GM12878 (cell line): Measurements from ENCODE around the gene SYNGR2. TPM values are rescaled to one million over a fixed set of nuclear protein-coding genes. Genes with fewer than 3 reads are reported as not detected.

Experiments used
- ATAC-seq: fragments of 200-7000 bp; cut with Tn5 transposase; 3 replicates; pipeline ENCODE4 v1.9.1; 2020; ENCODE audit warnings: mild to moderate bottlenecking, moderate library complexity
- BruUV-seq: library from RNA; stranded (reverse); fragments of 400-500 nt; replicated peaks from 2 replicates; lab custom pipeline; 2021; lab: Mats Ljungman, UMichigan
- CTCF ChIA-PET: fragments of 300-600 bp; sonication (Branson Sonifier 250); formaldehyde crosslinking; extraction: SDS; loops from one replicate; lab custom pipeline; 2021; ENCODE audit warnings: inconsistent platforms; lab: Yijun Ruan, JAX
- POLR2A ChIA-PET: fragments of 350-600 bp; formaldehyde crosslinking; extraction: SDS; loops from one replicate; lab custom pipeline; 2021; ENCODE audit warnings: inconsistent platforms; lab: Charles Lee
- RAD21 ChIA-PET: fragments of 300-600 bp; sonication (Branson Sonifier 250); formaldehyde crosslinking; loops from one replicate; lab custom pipeline; 2023; ENCODE audit warnings: antibody characterized with exemption; ENCODE audit not compliant: unreplicated experiment; lab: Charles Lee
- SMC1A ChIA-PET: fragments of 300-600 bp; sonication (Branson Sonifier 250); formaldehyde crosslinking; loops from one replicate; lab custom pipeline; 2023; ENCODE audit not compliant: unreplicated experiment, uncharacterized antibody; lab: Charles Lee
- DNase-seq: peaks from one replicate; pipeline ENCODE4 v3.0.0-alpha.2; 2011; ENCODE audit warnings: low read depth, low spot score
- FAIRE-seq: peaks from 3 replicates; lab custom pipeline; 2011; peaks lifted over from hg19 to GRCh38; lab: Jason Lieb, UNC
- H2AFZ ChIP-seq: 2 replicates; pipeline ENCODE4 v1.6.0; 2011; ENCODE audit warnings: low read depth, low read length, control low read depth; ENCODE audit not compliant: control insufficient read depth
- H3K27ac ChIP-seq: 2 replicates; pipeline ENCODE4 v1.5.1; 2011; ENCODE audit warnings: control low read depth; ENCODE audit not compliant: control insufficient read depth, insufficient read depth
- H3K27me3 ChIP-seq, 2 experiments: replicated peaks in 1 of 2; 2 replicates each; pipeline versions ENCODE4 v1.6.0 to v1.6.1; 2011; ENCODE audit warnings: low read length in 1 of 2; ENCODE audit not compliant: control insufficient read depth in 2 of 2, insufficient read depth in 2 of 2
- H3K36me3 ChIP-seq, 2 experiments: 2 replicates each; pipeline ENCODE4 v1.5.1; 2011; ENCODE audit warnings: low read length in 1 of 2; ENCODE audit not compliant: control insufficient read depth in 2 of 2, insufficient read depth in 2 of 2
- H3K4me1 ChIP-seq: 2 replicates; pipeline ENCODE4 v1.6.1; 2011; ENCODE audit warnings: mild to moderate bottlenecking, low read length, moderate library complexity, mixed read lengths; ENCODE audit not compliant: control insufficient read depth, insufficient read depth
- H3K4me2 ChIP-seq: 2 replicates; pipeline ENCODE4 v1.6.0; 2011; ENCODE audit warnings: control low read depth; ENCODE audit not compliant: control insufficient read depth, insufficient read depth
- H3K4me3 ChIP-seq: fragments of 200-600 bp; sonication (generic); 2 replicates; pipeline ENCODE4 v1.5.1; 2016
- H3K79me2 ChIP-seq: 2 replicates; pipeline ENCODE4 v1.6.0; 2011; ENCODE audit warnings: low read length; ENCODE audit not compliant: control insufficient read depth, insufficient read depth
- H3K9ac ChIP-seq: 2 replicates; pipeline ENCODE4 v1.8.0; 2011; ENCODE audit warnings: low read length, control low read depth, mixed read lengths; ENCODE audit not compliant: control insufficient read depth, insufficient read depth
- H3K9me3 ChIP-seq: replicated peaks from 3 replicates; pipeline ENCODE4 v1.5.1; 2011; ENCODE audit warnings: mild to moderate bottlenecking, low read length; ENCODE audit not compliant: control insufficient read depth, insufficient read depth
- H4K20me1 ChIP-seq: 2 replicates; pipeline ENCODE4 v1.6.0; 2011; ENCODE audit not compliant: control insufficient read depth, insufficient read depth
- HCFC1 ChIP-seq: fragments of 150-350 bp; IDR thresholded peaks from 2 replicates; pipeline ENCODE4 v1.6.1; 2014; ENCODE audit warnings: low read length
- HDAC2 ChIP-seq: fragments of 200-600 bp; sonication (generic); IDR thresholded peaks from 2 replicates; pipeline ENCODE4 v1.6.1; 2017
- IKZF2 ChIP-seq, 2 experiments: fragments of 450-650 bp; IDR thresholded peaks; 2 replicates each; pipeline ENCODE4 v1.6.1; 2017; ENCODE audit warnings: mild to moderate bottlenecking in 2 of 2, moderate library complexity in 2 of 2
- JUNB ChIP-seq: IDR thresholded peaks from 2 replicates; pipeline ENCODE4 v1.6.1; 2016; ENCODE audit warnings: antibody characterized with exemption, mild to moderate bottlenecking
- KLF5 ChIP-seq: fragments of 450-650 bp; IDR thresholded peaks from 2 replicates; pipeline ENCODE4 v1.6.1; 2014; ENCODE audit warnings: mild to moderate bottlenecking; ENCODE audit not compliant: partially characterized antibody
- NFIC ChIP-seq: IDR thresholded peaks from 2 replicates; pipeline ENCODE4 v1.6.1; 2012; ENCODE audit warnings: low read depth, mild to moderate bottlenecking, inconsistent platforms, low read length, moderate library complexity
- NFYB ChIP-seq: IDR thresholded peaks from 2 replicates; pipeline ENCODE4 v1.6.1; 2011; ENCODE audit warnings: low read depth, mild to moderate bottlenecking, low read length, improper control_type of control experiment, moderate library complexity; ENCODE audit not compliant: insufficient read depth
- NRF1 ChIP-seq: conservative IDR thresholded peaks from 2 replicates; pipeline ENCODE4 v1.6.1; 2011; ENCODE audit warnings: mild to moderate bottlenecking, low read depth, low read length, improper control_type of control experiment
- PML ChIP-seq: IDR thresholded peaks from 2 replicates; pipeline ENCODE4 v1.6.1; 2012; ENCODE audit warnings: low read length, inconsistent platforms
- RB1 ChIP-seq: fragments of 450-650 bp; formaldehyde crosslinking; IDR thresholded peaks from 2 replicates; pipeline ENCODE4 v1.6.1; 2017; ENCODE audit warnings: mild to moderate bottlenecking, borderline replicate concordance
- SP1 ChIP-seq: IDR thresholded peaks from one replicate; pipeline ENCODE4 v1.6.1; 2011; ENCODE audit warnings: low read depth, low read length
- SREBF2 ChIP-seq: IDR thresholded peaks from 2 replicates; pipeline ENCODE4 v1.6.1; 2012; ENCODE audit warnings: mild to moderate bottlenecking, low read length
- TAF1 ChIP-seq: IDR thresholded peaks from 2 replicates; pipeline ENCODE4 v1.6.1; 2011; ENCODE audit warnings: mild to moderate bottlenecking, low read depth, low read length, borderline replicate concordance
- ZNF274 ChIP-seq: IDR thresholded peaks from one replicate; pipeline ENCODE4 v1.8.0; 2011; ENCODE audit not compliant: insufficient read length, insufficient read depth
- ZNF622 ChIP-seq: fragments of 450-650 bp; IDR thresholded peaks from 2 replicates; pipeline ENCODE4 v1.6.1; 2017; ENCODE audit warnings: mild to moderate bottlenecking, inconsistent platforms
- WGBS: methylation state at CpG from one replicate; pipeline ENCODE4 v1.1.6; 2016; ENCODE audit warnings: low lambda C conversion rate; ENCODE audit not compliant: insufficient replicate concordance, insufficient coverage; ENCODE audit errors: missing lambda C conversion rate; 5-methylcytosine and 5-hydroxymethylcytosine counted together
- in situ Hi-C: fragments of 300-500 bp; cut with MboI; formaldehyde crosslinking; loops from 9 replicates; pipeline ENCODE4 v1.14.3; 2018; ENCODE audit warnings: mixed read lengths
- intact Hi-C: fragments of 100-400 bp; cut with micrococcal nuclease; formaldehyde crosslinking; loops from one replicate; pipeline ENCODE4 v1.14.2; 2022; ENCODE audit not compliant: unreplicated experiment
- polyA plus RNA-seq, 11 experiments: library from polyadenylated mRNA; depleted of rRNA in 4 of 11; unstranded in 6 of 11; stranded (reverse) in 5 of 11; fragments of >200 nt; fragmentation: Nextera tagmentation in 4 of 11; fragmentation: Illumina TruSeq in 1 of 11; extraction: Ambion mirVana in 4 of 11; extraction: Trizol in 1 of 11; gene quantifications; 1 replicate in 1 of 11; 2 replicates in 10 of 11; pipeline versions ENCODE4 v1.2.1 to v1.2.3, GENCODE V29; 2011 to 2016; ENCODE audit warnings: inconsistent platforms in 2 of 11, missing spikeins in 2 of 11, low read depth in 1 of 11
- total RNA-seq, 4 experiments: library from RNA; depleted of rRNA in 3 of 4; stranded (reverse); fragments of >200 nt in 3 of 4; fragmentation: Illumina TruSeq in 1 of 4; extraction: Trizol in 1 of 4; gene quantifications; 2 replicates each; pipeline versions ENCODE4 v1.2.1 to v1.2.3, GENCODE V29; 2013 to 2021
- TF ChIP-seq, protein P1 (sequence below): fragments of 450-650 bp; IDR thresholded peaks from 2 replicates; pipeline ENCODE4 v1.6.1; 2017; ENCODE audit warnings: mild to moderate bottlenecking
- TF ChIP-seq, protein P2 (sequence below): fragments of 450-650 bp; IDR thresholded peaks from 2 replicates; pipeline ENCODE4 v1.6.1; 2017; ENCODE audit warnings: mild to moderate bottlenecking, moderate library complexity
- TF ChIP-seq, protein P3 (sequence below): IDR thresholded peaks from 2 replicates; pipeline ENCODE4 v1.6.1; 2012; ENCODE audit warnings: low read depth, low read length, improper control_type of control experiment
- TF ChIP-seq, protein P4 (sequence below): IDR thresholded peaks from 2 replicates; pipeline ENCODE4 v1.6.1; 2012; ENCODE audit warnings: low read depth, low read length, improper control_type of control experiment

SYNGR2 gene
- total and polyA plus RNA-seq, 10 of the 15 experiments (the other 5 are each of a cell fraction or from before 2014, with no cell fraction given) = 4.4 to 529 (median 261) TPM

DNA sequence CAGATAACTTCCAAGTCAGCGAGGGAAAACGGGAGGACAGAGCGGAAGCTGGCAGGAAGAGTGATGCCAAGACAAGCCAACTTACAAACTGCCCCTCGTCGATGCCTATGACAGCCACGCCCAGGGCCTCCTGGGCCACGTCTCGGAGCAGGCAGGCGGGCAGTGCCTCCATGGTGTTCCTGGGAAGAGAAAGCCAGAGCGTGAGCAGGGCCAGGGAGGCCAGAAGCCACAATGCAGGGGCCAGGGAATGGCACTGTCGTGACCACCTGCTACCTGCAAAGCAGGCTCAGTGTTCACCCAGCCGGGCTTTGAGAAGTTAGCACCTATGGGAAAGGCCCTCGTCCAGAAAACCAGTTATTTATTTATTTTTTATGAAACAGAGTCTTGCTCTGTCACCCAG is 14.1 kb downstream of the SYNGR2 start:
- DNase-seq = no peak
- RAD21 ChIA-PET = interaction anchor here (0.6 to 1.3 kb wide), 2 partner anchors 9 to 69 kb away, joined by 3 read pairs; no protein-coding TSS in a partner anchor
- POLR2A ChIA-PET = interaction anchor here (0.7 kb wide), 1 partner anchor 163 kb away, joined by 3 read pairs; no protein-coding TSS in a partner anchor
- FAIRE-seq = no peak
- peaks cover 10 to 11% of the 10 kb centered on the region in 2 experiments; a peak in 3 of 4 replicates for H3K36me3 ChIP-seq
- BruUV-seq = no TSS peak
- in situ Hi-C loops = no loop called here
- H3K4me2 ChIP-seq = no peak overlapping the region
- H4K20me1 ChIP-seq = no peaks in the 10 kb centered on the region
- ATAC-seq = no peak
- WGBS = 96% methylated on average over 13 of the region's 13 CpGs
- H3K79me2 ChIP-seq = peaks cover 20% of the 10 kb centered on the region
- SMC1A ChIA-PET = interaction anchor here (0.7 to 1.9 kb wide), 5 partner anchors 10 to 69 kb away, joined by 3 to 5 read pairs (median 4); no protein-coding TSS in a partner anchor
- H3K4me1 ChIP-seq = peaks cover 15% of the 10 kb centered on the region; the same call in 1 of the 2 replicates
- H2AFZ ChIP-seq = no peak overlapping the region
- CTCF ChIA-PET = interaction anchor here (0.8 to 1.6 kb wide), 6 partner anchors 8 to 98 kb away, joined by 3 to 8 read pairs (median 3); no protein-coding TSS in a partner anchor
- no peaks in the 10 kb centered on the region for H3K9me3 ChIP-seq
- no peak overlapping the region for H3K27ac ChIP-seq
- intact Hi-C loops = no loop called here
- TF ChIP-seq KLF5 (no peak), NRF1 (no peak), SP1 (no peak), NFYB (no peak), SREBF2 (no peak), NFIC (no peak), PML (no peak), ZNF274 (no peak), ZNF622 (no peak), JUNB (no peak), HDAC2 (no peak), RB1 (no peak), HCFC1 (no peak), TAF1 (no peak), IKZF2 (IDR thresholded peaks at IDR 0.05) (no peak)
- TF ChIP-seq, protein P1, sequence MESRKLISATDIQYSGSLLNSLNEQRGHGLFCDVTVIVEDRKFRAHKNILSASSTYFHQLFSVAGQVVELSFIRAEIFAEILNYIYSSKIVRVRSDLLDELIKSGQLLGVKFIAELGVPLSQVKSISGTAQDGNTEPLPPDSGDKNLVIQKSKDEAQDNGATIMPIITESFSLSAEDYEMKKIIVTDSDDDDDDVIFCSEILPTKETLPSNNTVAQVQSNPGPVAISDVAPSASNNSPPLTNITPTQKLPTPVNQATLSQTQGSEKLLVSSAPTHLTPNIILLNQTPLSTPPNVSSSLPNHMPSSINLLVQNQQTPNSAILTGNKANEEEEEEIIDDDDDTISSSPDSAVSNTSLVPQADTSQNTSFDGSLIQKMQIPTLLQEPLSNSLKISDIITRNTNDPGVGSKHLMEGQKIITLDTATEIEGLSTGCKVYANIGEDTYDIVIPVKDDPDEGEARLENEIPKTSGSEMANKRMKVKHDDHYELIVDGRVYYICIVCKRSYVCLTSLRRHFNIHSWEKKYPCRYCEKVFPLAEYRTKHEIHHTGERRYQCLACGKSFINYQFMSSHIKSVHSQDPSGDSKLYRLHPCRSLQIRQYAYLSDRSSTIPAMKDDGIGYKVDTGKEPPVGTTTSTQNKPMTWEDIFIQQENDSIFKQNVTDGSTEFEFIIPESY = no peak
- TF ChIP-seq, protein P2, sequence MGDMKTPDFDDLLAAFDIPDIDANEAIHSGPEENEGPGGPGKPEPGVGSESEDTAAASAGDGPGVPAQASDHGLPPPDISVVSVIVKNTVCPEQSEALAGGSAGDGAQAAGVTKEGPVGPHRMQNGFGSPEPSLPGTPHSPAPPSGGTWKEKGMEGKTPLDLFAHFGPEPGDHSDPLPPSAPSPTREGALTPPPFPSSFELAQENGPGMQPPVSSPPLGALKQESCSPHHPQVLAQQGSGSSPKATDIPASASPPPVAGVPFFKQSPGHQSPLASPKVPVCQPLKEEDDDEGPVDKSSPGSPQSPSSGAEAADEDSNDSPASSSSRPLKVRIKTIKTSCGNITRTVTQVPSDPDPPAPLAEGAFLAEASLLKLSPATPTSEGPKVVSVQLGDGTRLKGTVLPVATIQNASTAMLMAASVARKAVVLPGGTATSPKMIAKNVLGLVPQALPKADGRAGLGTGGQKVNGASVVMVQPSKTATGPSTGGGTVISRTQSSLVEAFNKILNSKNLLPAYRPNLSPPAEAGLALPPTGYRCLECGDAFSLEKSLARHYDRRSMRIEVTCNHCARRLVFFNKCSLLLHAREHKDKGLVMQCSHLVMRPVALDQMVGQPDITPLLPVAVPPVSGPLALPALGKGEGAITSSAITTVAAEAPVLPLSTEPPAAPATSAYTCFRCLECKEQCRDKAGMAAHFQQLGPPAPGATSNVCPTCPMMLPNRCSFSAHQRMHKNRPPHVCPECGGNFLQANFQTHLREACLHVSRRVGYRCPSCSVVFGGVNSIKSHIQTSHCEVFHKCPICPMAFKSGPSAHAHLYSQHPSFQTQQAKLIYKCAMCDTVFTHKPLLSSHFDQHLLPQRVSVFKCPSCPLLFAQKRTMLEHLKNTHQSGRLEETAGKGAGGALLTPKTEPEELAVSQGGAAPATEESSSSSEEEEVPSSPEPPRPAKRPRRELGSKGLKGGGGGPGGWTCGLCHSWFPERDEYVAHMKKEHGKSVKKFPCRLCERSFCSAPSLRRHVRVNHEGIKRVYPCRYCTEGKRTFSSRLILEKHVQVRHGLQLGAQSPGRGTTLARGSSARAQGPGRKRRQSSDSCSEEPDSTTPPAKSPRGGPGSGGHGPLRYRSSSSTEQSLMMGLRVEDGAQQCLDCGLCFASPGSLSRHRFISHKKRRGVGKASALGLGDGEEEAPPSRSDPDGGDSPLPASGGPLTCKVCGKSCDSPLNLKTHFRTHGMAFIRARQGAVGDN = no peak
- TF ChIP-seq, protein P3, sequence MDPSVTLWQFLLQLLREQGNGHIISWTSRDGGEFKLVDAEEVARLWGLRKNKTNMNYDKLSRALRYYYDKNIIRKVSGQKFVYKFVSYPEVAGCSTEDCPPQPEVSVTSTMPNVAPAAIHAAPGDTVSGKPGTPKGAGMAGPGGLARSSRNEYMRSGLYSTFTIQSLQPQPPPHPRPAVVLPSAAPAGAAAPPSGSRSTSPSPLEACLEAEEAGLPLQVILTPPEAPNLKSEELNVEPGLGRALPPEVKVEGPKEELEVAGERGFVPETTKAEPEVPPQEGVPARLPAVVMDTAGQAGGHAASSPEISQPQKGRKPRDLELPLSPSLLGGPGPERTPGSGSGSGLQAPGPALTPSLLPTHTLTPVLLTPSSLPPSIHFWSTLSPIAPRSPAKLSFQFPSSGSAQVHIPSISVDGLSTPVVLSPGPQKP = no peak
- TF ChIP-seq, protein P4, sequence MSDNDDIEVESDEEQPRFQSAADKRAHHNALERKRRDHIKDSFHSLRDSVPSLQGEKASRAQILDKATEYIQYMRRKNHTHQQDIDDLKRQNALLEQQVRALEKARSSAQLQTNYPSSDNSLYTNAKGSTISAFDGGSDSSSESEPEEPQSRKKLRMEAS = no peak
- TF ChIP-seq, all 136 proteins: peak for 0
- no peaks in the 10 kb centered on the region for H3K27me3 ChIP-seq
- H3K4me3 ChIP-seq = no peak overlapping the region
- no peak overlapping the region for H3K9ac ChIP-seq
